ENCODE results near the gene ATP1A2. TPM values are rescaled to one million over a fixed set of nuclear protein-coding genes. Genes with fewer than 3 reads are reported as not detected.
A peak's percentile ranks its signal among the peaks of the same experiment; 100 is the strongest.

The ATP1A2 gene
- total RNA-seq, 3 donors from 2014 or later = 2.6 to 124 (median 4.0) TPM

GRCh38 chr1:160095382-160096105 is 20.0 kb upstream of the ATP1A2 start:
- peak in 1 of 3 donors; percentile 35 for DNase-seq
- no peaks in the 10 kb centered on the region for H3K36me3 ChIP-seq (ENCODE audit: low read depth)
- H3K4me1 ChIP-seq (ENCODE audit: low read depth) = peaks cover 49% of the 10 kb centered on the region
- intact Hi-C loops (cut with DNase I, micrococcal nuclease) = no loop called here
- no peaks in the 10 kb centered on the region for H3K9me3 ChIP-seq
- TF ChIP-seq, protein P1, sequence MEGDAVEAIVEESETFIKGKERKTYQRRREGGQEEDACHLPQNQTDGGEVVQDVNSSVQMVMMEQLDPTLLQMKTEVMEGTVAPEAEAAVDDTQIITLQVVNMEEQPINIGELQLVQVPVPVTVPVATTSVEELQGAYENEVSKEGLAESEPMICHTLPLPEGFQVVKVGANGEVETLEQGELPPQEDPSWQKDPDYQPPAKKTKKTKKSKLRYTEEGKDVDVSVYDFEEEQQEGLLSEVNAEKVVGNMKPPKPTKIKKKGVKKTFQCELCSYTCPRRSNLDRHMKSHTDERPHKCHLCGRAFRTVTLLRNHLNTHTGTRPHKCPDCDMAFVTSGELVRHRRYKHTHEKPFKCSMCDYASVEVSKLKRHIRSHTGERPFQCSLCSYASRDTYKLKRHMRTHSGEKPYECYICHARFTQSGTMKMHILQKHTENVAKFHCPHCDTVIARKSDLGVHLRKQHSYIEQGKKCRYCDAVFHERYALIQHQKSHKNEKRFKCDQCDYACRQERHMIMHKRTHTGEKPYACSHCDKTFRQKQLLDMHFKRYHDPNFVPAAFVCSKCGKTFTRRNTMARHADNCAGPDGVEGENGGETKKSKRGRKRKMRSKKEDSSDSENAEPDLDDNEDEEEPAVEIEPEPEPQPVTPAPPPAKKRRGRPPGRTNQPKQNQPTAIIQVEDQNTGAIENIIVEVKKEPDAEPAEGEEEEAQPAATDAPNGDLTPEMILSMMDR (IDR thresholded peaks at IDR 0.05) = no peak
- no peak for ATAC-seq
- no peak overlapping the region for H3K4me3 ChIP-seq

- intact Hi-C loops (cut with DNase I, micrococcal nuclease) = no loop called here
- Histone ChIP-seq H3K36me3 (ENCODE audit: low read depth) (no peaks in the 10 kb centered on the region), H3K4me3 (no peak overlapping the region), H3K4me1 (ENCODE audit: low read depth) (peaks cover 54% of the 10 kb centered on the region), H3K9me3 (no peaks in the 10 kb centered on the region)
- TF ChIP-seq, protein P1 (IDR thresholded peaks at IDR 0.05) = no peak
- ATAC-seq (no peak), DNase-seq (no peak)
Measured at GRCh38 chr1:160096274-160097116, 19.1 kb upstream of the ATP1A2 start.

DNA sequence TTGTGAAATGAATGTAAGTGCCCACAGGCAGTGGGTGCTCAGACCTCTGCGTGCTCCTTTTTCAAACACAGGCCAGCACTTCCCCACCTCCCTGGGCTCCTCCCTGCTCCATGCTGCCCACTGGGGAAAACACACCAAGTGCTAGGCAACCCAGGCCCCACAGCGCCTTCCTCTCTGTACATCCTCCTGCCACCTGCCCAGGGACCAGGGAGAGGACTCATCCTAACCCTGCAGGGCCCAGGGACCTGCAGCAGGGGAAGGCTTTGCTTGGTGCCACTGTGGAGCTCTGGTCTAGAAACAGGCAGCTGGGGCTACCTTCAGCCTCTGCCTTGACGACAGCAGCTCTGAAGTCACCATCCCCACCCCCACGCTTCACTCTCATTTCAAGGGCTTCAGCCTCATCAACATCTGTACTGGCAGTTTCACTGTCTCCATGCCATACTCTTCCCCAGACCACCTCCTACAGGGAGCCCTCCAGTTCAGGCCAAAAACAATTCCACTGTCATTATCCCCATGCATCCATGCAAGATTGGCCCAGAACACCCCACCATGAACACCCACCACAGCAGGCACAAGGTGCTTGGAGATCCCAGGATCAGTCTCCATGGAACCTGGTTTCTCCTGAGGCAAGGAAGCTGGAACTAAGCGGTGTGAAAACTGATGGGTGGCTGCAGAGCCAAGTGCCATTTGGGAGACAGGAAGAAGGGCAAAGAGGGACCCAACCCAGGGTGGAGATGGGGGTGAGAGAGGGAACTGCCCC is 18.2 kb upstream of the ATP1A2 start:
- TF ChIP-seq, protein P1 (IDR thresholded peaks at IDR 0.05) = no peak
- intact Hi-C loops (cut with DNase I, micrococcal nuclease) = no loop called here
- H3K9me3 ChIP-seq = no peaks in the 10 kb centered on the region
- ATAC-seq (no peak), DNase-seq (peak in 1 of 3 donors; percentile 37)
- no peak overlapping the region for H3K4me3 ChIP-seq
- no peaks in the 10 kb centered on the region for H3K36me3 ChIP-seq (ENCODE audit: low read depth)
- peaks cover 56% of the 10 kb centered on the region for H3K4me1 ChIP-seq (ENCODE audit: low read depth)

DNA sequence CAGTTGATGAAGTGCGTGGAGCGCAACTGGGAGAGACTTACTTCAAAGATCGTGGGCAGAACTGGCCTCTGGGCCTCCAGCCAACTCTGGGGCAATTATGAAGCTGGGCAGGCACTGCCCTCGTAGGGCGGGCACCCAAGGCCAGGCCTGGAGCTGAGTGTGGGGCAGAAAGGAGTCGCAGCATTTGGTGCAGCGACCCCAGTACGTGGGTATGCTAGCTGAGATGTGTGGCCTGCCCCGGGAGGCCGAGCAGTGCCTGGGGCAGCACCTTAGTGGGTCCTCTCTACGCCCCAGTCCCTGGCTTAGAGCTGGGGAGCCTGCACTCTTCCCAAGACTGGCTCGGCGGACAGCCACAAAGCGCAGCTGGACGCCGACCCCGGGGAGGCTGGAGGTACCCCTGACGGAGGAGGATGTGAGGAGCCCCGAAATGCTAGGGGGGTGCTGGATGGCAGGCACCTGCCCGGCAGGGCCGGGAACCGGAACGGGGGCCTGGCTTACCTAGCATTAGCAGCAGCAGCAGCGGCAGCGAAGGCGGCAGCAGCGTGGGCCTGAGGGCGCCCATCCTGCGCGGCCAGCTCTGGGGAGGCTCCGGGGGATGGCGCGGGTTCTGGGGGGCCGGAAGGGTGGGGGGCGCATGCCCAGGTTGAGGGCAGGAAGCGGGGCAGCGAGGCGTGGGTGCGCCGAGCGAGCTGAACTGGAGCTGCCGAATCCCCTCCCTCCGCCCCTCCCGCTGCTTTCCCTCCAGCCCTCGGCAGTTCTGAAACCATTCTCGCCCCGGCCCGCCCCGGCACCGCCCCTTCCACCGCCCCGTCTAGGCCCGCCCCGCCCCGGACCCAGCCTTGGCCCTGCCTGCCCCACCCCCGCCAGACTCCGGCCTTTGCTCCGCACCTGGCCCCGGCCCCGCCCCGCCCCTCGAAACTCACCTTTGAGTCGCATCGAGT is 17.4 kb upstream of the ATP1A2 start, which contains the start of gene IGSF8:
Gene IGSF8, minus strand, starts transcription at position 709 of the 941 bp plus-strand sequence. Its CDS starts 147 bp downstream, at position 562.
- peaks cover 56% of the 10 kb centered on the region for H3K4me1 ChIP-seq (ENCODE audit: low read depth)
- TF ChIP-seq, protein P1 (IDR thresholded peaks at IDR 0.05) = no peak
- no peaks in the 10 kb centered on the region for H3K36me3 ChIP-seq (ENCODE audit: low read depth)
- ATAC-seq (peak; percentile 85), DNase-seq (peak; percentile 96 to 97 (median 97))
- intact Hi-C loops (cut with DNase I, micrococcal nuclease) = no loop called here
- peak within 1 kb of the TSS; percentile 65 for H3K4me3 ChIP-seq
- H3K9me3 ChIP-seq = no peaks in the 10 kb centered on the region

All from mucosa of descending colon (tissue), 3 donors.